SK-N-SH treated with all-trans-retinoic acid at 6 μM for 48 hours (cell line): ENCODE measurements around the gene GMPR2.

ENCODE experiments used
- ATAC-seq: fragments of 200-7000 bp; cut with Tn5 transposase; 3 replicates; pipeline ENCODE4 v1.9.1; 2020; ENCODE audit warnings: mild to moderate bottlenecking, moderate library complexity
- ARNTL ChIP-seq: fragments of 450-650 bp; formaldehyde crosslinking; IDR thresholded peaks from 2 replicates; pipeline ENCODE4 v1.5.0; 2020; ENCODE audit warnings: low read depth, mild to moderate bottlenecking, moderate library complexity, borderline replicate concordance
- BACH2 ChIP-seq: fragments of 250-450 bp; sonication (Bioruptor Pico); IDR thresholded peaks from 2 replicates; pipeline ENCODE4 v1.9.0; 2021; ENCODE audit warnings: mild to moderate bottlenecking, borderline replicate concordance
- CSDC2 ChIP-seq: fragments of 250-450 bp; sonication (Bioruptor Pico); IDR thresholded peaks from 2 replicates; pipeline ENCODE4 v1.5.0; 2020; ENCODE audit warnings: mild to moderate bottlenecking, moderate library complexity
- ESRRG ChIP-seq: fragments of 250-450 bp; sonication (Bioruptor Pico); IDR thresholded peaks from 2 replicates; pipeline ENCODE4 v1.6.1; 2021; ENCODE audit warnings: mild to moderate bottlenecking
- ISL1 ChIP-seq: fragments of 250-450 bp; sonication (Bioruptor Pico); IDR thresholded peaks from 2 replicates; pipeline ENCODE4 v2.1.2; 2022; ENCODE audit warnings: mild to moderate bottlenecking, moderate library complexity
- PPARA ChIP-seq: fragments of 250-450 bp; sonication (Bioruptor Pico); IDR thresholded peaks from 2 replicates; pipeline ENCODE4 v1.5.0; 2020; ENCODE audit warnings: mild to moderate bottlenecking, borderline replicate concordance
- RARB ChIP-seq: fragments of 250-450 bp; sonication (Bioruptor Pico); IDR thresholded peaks from 2 replicates; pipeline ENCODE4 v1.8.0; 2021; ENCODE audit warnings: mild to moderate bottlenecking, moderate library complexity
- SNAI2 ChIP-seq: fragments of 250-450 bp; sonication (Bioruptor Pico); IDR thresholded peaks from 2 replicates; pipeline ENCODE4 v1.5.0; 2020; ENCODE audit warnings: mild to moderate bottlenecking, moderate library complexity
- TCF4 ChIP-seq: fragments of 250-450 bp; sonication (Bioruptor Pico); IDR thresholded peaks from 2 replicates; pipeline ENCODE4 v1.8.0; 2021; ENCODE audit warnings: mild to moderate bottlenecking, moderate library complexity, borderline replicate concordance
- TOX ChIP-seq: fragments of 250-450 bp; sonication (Bioruptor Pico); IDR thresholded peaks from 2 replicates; pipeline ENCODE4 v1.8.0; 2021; ENCODE audit warnings: mild to moderate bottlenecking, moderate library complexity, borderline replicate concordance
- ZC3H10 ChIP-seq: fragments of 250-450 bp; sonication (Bioruptor Pico); IDR thresholded peaks from 2 replicates; pipeline ENCODE4 v1.5.1; 2021; ENCODE audit warnings: mild to moderate bottlenecking, moderate library complexity
- ZFP3 ChIP-seq: fragments of 250-450 bp; sonication (Bioruptor Pico); IDR thresholded peaks from 2 replicates; pipeline ENCODE4 v1.5.0; 2020; ENCODE audit warnings: mild to moderate bottlenecking, moderate library complexity
- ZFP30 ChIP-seq: fragments of 450-650 bp; formaldehyde crosslinking; IDR thresholded peaks from 2 replicates; pipeline ENCODE4 v1.5.0; 2022; ENCODE audit warnings: mild to moderate bottlenecking, moderate library complexity
- ZNF565 ChIP-seq: fragments of 450-650 bp; formaldehyde crosslinking; conservative IDR thresholded peaks from 2 replicates; pipeline ENCODE4 v1.5.0; 2020; ENCODE audit warnings: low read depth, mild to moderate bottlenecking, moderate library complexity
- ZNF70 ChIP-seq: fragments of 450-650 bp; formaldehyde crosslinking; IDR thresholded peaks from 2 replicates; pipeline ENCODE4 v1.5.0; 2020; ENCODE audit warnings: mild to moderate bottlenecking, moderate library complexity
- ZNF8 ChIP-seq: fragments of 450-650 bp; formaldehyde crosslinking; IDR thresholded peaks from 2 replicates; pipeline ENCODE4 v1.5.0; 2020; ENCODE audit warnings: mild to moderate bottlenecking, moderate library complexity
- TF ChIP-seq, protein P1 (sequence below): fragments of 250-450 bp; sonication (Bioruptor Pico); IDR thresholded peaks from 2 replicates; pipeline ENCODE4 v1.5.0; 2020; ENCODE audit warnings: mild to moderate bottlenecking, moderate library complexity
- TF ChIP-seq, protein P2 (sequence below): fragments of 250-450 bp; sonication (Bioruptor Pico); IDR thresholded peaks from 2 replicates; pipeline ENCODE4 v1.8.0; 2021; ENCODE audit warnings: low read depth, mild to moderate bottlenecking, moderate library complexity, borderline replicate concordance
- TF ChIP-seq, protein P3 (sequence below): fragments of 250-450 bp; sonication (Bioruptor Pico); IDR thresholded peaks from 2 replicates; pipeline ENCODE4 v1.5.1; 2020; ENCODE audit warnings: low read depth, mild to moderate bottlenecking, moderate library complexity
- TF ChIP-seq, protein P4 (sequence below): fragments of 250-450 bp; sonication (Bioruptor Pico); IDR thresholded peaks from 2 replicates; pipeline ENCODE4 v1.5.1; 2021; ENCODE audit warnings: mild to moderate bottlenecking, moderate library complexity

GMPR2 gene

DNA sequence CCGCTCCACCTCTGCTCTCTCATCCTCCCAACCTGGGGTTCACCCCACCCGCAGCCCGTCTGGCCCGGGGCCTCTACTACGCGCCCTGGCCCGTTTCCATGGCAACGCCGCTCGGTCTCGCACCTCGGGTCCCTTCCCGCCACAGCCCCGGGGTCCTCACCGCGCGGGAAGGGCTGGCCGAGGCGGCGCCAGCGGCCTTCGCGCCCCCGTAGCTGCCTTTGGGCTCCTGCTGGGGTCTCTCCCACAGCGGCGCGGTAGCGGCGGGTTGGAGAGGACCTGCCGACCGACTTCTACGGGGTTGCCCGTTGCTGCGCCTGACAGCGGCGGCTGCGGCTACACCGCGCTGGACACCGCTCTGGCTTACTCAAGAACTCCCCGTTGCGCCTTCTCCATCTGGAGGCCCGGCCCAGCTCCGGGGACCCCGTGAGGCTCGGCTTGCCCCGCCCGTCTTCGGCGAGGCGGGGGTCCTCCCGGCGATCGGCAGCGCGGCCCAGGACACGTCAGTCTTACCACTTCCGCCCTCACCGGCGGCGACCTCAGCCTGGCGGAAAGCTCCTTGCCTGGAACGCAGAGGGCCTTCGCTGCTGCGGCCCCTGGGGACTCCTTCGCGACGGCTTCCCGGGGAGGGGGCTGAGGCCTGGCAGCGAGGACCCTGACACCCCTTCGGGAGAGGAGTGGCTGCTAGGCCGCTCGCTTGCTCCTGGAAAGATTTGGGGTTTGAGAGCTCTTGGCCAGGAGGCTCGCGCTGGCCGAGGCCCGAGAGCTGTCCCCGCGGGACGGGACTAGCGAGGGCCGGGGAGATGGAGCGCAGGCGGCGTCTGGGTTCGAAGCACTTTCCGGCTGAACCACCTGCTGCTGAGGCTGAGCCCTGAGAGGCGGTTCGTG, 37.3 kb upstream of the GMPR2 start, which contains the start of gene TM9SF1:
Gene TM9SF1 (minus strand): TSS at position 256 of the 885 bp plus-strand sequence. CDS start 422 bp downstream, outside the sequence.
- ATAC-seq: peak; percentile 96
- TF ChIP-seq ZNF565 (CRISPR knock-in tag) (no peak), RARB (no peak), ESRRG (no peak), ISL1 (CRISPR knock-in tag) (no peak), CSDC2 (CRISPR knock-in tag) (0 out of 2 replicates have a peak, but pooled peaks have one; percentile 60)
- TF ChIP-seq, protein P1, sequence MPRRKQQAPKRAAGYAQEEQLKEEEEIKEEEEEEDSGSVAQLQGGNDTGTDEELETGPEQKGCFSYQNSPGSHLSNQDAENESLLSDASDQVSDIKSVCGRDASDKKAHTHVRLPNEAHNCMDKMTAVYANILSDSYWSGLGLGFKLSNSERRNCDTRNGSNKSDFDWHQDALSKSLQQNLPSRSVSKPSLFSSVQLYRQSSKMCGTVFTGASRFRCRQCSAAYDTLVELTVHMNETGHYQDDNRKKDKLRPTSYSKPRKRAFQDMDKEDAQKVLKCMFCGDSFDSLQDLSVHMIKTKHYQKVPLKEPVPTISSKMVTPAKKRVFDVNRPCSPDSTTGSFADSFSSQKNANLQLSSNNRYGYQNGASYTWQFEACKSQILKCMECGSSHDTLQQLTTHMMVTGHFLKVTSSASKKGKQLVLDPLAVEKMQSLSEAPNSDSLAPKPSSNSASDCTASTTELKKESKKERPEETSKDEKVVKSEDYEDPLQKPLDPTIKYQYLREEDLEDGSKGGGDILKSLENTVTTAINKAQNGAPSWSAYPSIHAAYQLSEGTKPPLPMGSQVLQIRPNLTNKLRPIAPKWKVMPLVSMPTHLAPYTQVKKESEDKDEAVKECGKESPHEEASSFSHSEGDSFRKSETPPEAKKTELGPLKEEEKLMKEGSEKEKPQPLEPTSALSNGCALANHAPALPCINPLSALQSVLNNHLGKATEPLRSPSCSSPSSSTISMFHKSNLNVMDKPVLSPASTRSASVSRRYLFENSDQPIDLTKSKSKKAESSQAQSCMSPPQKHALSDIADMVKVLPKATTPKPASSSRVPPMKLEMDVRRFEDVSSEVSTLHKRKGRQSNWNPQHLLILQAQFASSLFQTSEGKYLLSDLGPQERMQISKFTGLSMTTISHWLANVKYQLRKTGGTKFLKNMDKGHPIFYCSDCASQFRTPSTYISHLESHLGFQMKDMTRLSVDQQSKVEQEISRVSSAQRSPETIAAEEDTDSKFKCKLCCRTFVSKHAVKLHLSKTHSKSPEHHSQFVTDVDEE (CRISPR knock-in tag): peak; percentile 58; the same call in 1 of the 2 replicates
- TF ChIP-seq, protein P2, sequence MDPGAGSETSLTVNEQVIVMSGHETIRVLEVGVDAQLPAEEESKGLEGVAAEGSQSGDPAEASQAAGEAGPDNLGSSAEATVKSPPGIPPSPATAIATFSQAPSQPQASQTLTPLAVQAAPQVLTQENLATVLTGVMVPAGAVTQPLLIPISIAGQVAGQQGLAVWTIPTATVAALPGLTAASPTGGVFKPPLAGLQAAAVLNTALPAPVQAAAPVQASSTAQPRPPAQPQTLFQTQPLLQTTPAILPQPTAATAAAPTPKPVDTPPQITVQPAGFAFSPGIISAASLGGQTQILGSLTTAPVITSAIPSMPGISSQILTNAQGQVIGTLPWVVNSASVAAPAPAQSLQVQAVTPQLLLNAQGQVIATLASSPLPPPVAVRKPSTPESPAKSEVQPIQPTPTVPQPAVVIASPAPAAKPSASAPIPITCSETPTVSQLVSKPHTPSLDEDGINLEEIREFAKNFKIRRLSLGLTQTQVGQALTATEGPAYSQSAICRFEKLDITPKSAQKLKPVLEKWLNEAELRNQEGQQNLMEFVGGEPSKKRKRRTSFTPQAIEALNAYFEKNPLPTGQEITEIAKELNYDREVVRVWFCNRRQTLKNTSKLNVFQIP: no peak
- TF ChIP-seq, protein P3, sequence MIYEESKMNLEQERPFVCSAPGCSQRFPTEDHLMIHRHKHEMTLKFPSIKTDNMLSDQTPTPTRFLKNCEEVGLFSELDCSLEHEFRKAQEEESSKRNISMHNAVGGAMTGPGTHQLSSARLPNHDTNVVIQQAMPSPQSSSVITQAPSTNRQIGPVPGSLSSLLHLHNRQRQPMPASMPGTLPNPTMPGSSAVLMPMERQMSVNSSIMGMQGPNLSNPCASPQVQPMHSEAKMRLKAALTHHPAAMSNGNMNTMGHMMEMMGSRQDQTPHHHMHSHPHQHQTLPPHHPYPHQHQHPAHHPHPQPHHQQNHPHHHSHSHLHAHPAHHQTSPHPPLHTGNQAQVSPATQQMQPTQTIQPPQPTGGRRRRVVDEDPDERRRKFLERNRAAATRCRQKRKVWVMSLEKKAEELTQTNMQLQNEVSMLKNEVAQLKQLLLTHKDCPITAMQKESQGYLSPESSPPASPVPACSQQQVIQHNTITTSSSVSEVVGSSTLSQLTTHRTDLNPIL (CRISPR knock-in tag): no peak
- TF ChIP-seq, all 23 proteins: peak for 2

DNA sequence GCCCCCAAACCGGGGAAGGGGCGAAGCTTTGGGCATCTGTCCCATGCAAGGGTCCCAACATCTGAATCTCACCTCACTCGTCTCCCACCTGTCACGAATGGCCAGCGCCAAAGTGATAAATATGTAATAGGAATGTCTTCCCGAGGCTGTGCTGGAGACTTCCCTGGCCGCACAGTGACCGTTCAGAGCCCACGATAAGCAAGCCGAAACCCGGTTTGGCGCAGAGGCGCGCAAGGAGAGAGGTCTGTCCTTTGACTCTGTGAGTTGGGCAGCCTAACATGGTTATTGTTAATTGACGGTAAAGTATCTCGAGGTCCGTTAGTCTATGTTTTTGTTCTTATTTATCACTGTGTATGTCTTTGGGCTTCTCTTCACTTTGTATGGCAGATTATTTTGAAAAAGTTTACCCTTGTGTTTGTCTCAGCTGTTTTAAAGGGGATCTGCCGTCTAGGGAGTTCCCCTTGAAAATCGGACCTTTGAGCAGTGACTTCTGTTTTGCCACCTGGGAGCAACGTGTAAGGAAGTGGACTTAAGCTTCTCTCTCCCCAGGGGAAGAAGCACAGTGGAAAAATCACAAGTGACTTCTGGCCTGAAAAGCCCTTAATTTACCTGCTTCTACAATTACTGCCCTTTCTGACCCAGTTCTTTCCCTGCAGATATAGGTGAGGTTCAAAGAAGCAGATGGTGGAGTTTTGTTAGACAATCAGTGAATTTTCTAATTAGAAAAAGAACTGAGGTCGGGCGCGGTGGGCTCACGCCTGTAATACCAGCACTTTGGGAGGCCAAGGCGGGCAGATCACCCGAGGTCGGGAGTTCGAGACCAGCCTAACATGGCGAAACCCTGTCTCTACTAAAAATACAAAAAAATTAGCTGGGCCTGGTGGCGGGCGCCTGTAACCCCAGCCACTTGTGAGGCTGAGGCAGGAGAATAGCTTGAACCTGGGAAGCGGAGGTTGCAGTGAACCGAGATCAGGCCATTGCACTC, 36.4 kb upstream of the GMPR2 start:
- peak; percentile 56 for ATAC-seq
- no peak for TF ChIP-seq SNAI2
- TF ChIP-seq ZFP30 (CRISPR knock-in tag): no peak
- no peak for TF ChIP-seq ZNF70 (CRISPR knock-in tag)
- TF ChIP-seq TOX (CRISPR knock-in tag): no peak
- TF ChIP-seq ZFP3 (CRISPR knock-in tag): no peak
- no peak for TF ChIP-seq ARNTL (CRISPR knock-in tag)
- TF ChIP-seq, protein P2: no peak
- TF ChIP-seq ZNF8 (CRISPR knock-in tag): no peak
- TF ChIP-seq, protein P3 (CRISPR knock-in tag): no peak
- TF ChIP-seq PPARA (CRISPR knock-in tag): no peak
- TF ChIP-seq ESRRG: no peak

DNA sequence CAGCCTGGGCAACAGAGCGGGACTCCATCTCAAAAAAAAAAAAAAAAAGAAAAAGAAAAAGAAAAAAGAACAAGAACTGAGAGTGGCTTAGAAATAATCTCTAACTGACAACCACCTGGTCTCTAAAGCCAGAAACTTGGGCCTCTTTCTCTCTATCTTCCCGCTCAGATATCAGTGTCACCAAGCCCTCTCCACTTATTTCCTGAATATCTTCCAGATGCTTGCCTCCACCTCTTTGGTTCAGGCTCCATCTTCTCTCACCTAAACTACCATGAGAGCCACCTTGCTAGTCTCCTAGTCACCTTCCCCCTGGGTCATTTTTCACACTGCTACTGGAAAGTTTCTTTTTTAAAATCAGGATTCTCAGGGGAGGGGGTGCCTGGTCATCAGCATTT, 35.7 kb upstream of the GMPR2 start:
- no peak for ATAC-seq
- no peak for TF ChIP-seq CSDC2 (CRISPR knock-in tag)
- TF ChIP-seq ZNF8 (CRISPR knock-in tag): no peak
- no peak for TF ChIP-seq BACH2 (CRISPR knock-in tag)
- no peak for TF ChIP-seq TCF4 (CRISPR knock-in tag)
- TF ChIP-seq, protein P4, sequence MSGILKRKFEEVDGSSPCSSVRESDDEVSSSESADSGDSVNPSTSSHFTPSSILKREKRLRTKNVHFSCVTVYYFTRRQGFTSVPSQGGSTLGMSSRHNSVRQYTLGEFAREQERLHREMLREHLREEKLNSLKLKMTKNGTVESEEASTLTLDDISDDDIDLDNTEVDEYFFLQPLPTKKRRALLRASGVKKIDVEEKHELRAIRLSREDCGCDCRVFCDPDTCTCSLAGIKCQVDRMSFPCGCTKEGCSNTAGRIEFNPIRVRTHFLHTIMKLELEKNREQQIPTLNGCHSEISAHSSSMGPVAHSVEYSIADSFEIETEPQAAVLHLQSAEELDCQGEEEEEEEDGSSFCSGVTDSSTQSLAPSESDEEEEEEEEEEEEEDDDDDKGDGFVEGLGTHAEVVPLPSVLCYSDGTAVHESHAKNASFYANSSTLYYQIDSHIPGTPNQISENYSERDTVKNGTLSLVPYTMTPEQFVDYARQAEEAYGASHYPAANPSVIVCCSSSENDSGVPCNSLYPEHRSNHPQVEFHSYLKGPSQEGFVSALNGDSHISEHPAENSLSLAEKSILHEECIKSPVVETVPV: no peak
- no peak for TF ChIP-seq ZFP3 (CRISPR knock-in tag)
- TF ChIP-seq, protein P1 (CRISPR knock-in tag): no peak
- no peak for TF ChIP-seq ZC3H10 (CRISPR knock-in tag)
